ENCODE results near the gene ACSM6. TPM values are rescaled to one million over a fixed set of nuclear protein-coding genes. Genes with fewer than 3 reads are reported as not detected.

The ACSM6 gene
- total and polyA plus RNA-seq, 2 of the 8 experiments (the other 6 are each of a cell fraction or from before 2014, with no cell fraction given) = 0.33 TPM; not detected in 1

- H3K18ac ChIP-seq (ENCODE audit: extremely low read depth, low read length) = no peak overlapping the region
Measured at GRCh38 chr10:95261926-95262325, 67.9 kb downstream of the ACSM6 start.

More at GRCh38 chr10:95261926-95262325, 67.9 kb downstream of the ACSM6 start:
- no peak overlapping the region for H2BK120ac ChIP-seq (replicated peaks; ENCODE audit: low read depth, low read length)
- no peak overlapping the region for H4K8ac ChIP-seq (ENCODE audit: extremely low read depth, insufficient read depth, low read length)
- no peak overlapping the region for H3K4ac ChIP-seq (replicated peaks; ENCODE audit: insufficient read length, low read depth, low read length)
- peaks cover 0 to 7% of the 10 kb centered on the region in 2 experiments; a peak in 1 of 4 replicates for H3K79me2 ChIP-seq (ENCODE audit: control insufficient read depth in 1 of 2, insufficient read depth in 2 of 2, low read length in 2 of 2)
- TF ChIP-seq SAP30 (IDR thresholded peaks at IDR 0.05; ENCODE audit: insufficient read depth, insufficient replicate concordance, low read length) = no peak
- no peak for TF ChIP-seq RXRA (IDR thresholded peaks at IDR 0.05; ENCODE audit: insufficient read depth, low read depth, low read length)
- TF ChIP-seq POU5F1 (IDR thresholded peaks at IDR 0.05; ENCODE audit: low read depth, low read length) = no peak
- TF ChIP-seq SIX5 (IDR thresholded peaks at IDR 0.05; ENCODE audit: low read depth, low read length) = no peak
- no peak for TF ChIP-seq NANOG (IDR thresholded peaks at IDR 0.05; ENCODE audit: insufficient read depth, low read depth, low read length, poor library complexity, severe bottlenecking)
- TF ChIP-seq CHD2 (IDR thresholded peaks at IDR 0.05; ENCODE audit: low read length) = no peak
- no peak for TF ChIP-seq RBBP5 (IDR thresholded peaks at IDR 0.05; ENCODE audit: borderline replicate concordance, low read depth, low read length)
- TF ChIP-seq, protein P1, sequence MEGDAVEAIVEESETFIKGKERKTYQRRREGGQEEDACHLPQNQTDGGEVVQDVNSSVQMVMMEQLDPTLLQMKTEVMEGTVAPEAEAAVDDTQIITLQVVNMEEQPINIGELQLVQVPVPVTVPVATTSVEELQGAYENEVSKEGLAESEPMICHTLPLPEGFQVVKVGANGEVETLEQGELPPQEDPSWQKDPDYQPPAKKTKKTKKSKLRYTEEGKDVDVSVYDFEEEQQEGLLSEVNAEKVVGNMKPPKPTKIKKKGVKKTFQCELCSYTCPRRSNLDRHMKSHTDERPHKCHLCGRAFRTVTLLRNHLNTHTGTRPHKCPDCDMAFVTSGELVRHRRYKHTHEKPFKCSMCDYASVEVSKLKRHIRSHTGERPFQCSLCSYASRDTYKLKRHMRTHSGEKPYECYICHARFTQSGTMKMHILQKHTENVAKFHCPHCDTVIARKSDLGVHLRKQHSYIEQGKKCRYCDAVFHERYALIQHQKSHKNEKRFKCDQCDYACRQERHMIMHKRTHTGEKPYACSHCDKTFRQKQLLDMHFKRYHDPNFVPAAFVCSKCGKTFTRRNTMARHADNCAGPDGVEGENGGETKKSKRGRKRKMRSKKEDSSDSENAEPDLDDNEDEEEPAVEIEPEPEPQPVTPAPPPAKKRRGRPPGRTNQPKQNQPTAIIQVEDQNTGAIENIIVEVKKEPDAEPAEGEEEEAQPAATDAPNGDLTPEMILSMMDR (IDR thresholded peaks at IDR 0.05; ENCODE audit: control extremely low read depth in 1 of 3, insufficient read depth in 1 of 3, low read depth in 1 of 3, low read length in 3 of 3) = no peak
- no peak for TF ChIP-seq BCL11A (IDR thresholded peaks at IDR 0.05; ENCODE audit: low read depth in 2 of 2, low read length in 2 of 2)
- no peak for TF ChIP-seq BACH1 (IDR thresholded peaks at IDR 0.05; ENCODE audit: low read length)
- no peak for TF ChIP-seq CBX8 (IDR thresholded peaks at IDR 0.05; ENCODE audit: borderline replicate concordance, low read depth, low read length)
- H3K14ac ChIP-seq (ENCODE audit: insufficient read length) = no peak overlapping the region
- 0 out of 2 replicates have a peak overlapping the region, but pooled peaks have one; percentile 43 for H2BK20ac ChIP-seq (ENCODE audit: low read length)
- no peaks in the 10 kb centered on the region for H3K9me3 ChIP-seq (ENCODE audit: insufficient read depth in 2 of 2, low read depth in 1 of 2, low read length in 1 of 2)
- H4K5ac ChIP-seq (ENCODE audit: insufficient read length, low read depth, low read length) = no peak overlapping the region
- H3K36me3 ChIP-seq (ENCODE audit: control insufficient read depth in 2 of 4, insufficient read depth in 4 of 4, low read length in 3 of 4) = peaks cover 11 to 80% (median 33%) of the 10 kb centered on the region in 4 experiments
- no peak for FAIRE-seq
- H3K23me2 ChIP-seq (ENCODE audit: low read depth, low read length) = no peaks in the 10 kb centered on the region
- H3K79me1 ChIP-seq (ENCODE audit: low read depth, low read length) = peaks cover 2% of the 10 kb centered on the region; the same call in 1 of the 2 replicates
- H3K23ac ChIP-seq (ENCODE audit: insufficient read length) = no peak overlapping the region
- H2AFZ ChIP-seq (ENCODE audit: low read length) = no peak overlapping the region
- 89% methylated on average over 3 of the region's 3 CpGs; no CpG with 5 or more reads in 1 of the 2 experiments for WGBS, 2 experiments (ENCODE audit: extremely low coverage in 1 of 2, insufficient coverage in 1 of 2, insufficient read length in 1 of 2, insufficient replicate concordance in 2 of 2, low coverage in 1 of 2, low lambda C conversion rate in 2 of 2, missing lambda C conversion rate in 1 of 2)
- no peak overlapping the region for H2BK12ac ChIP-seq (ENCODE audit: low read depth, low read length)
- H3K4me3 ChIP-seq (ENCODE audit: extremely low read depth in 1 of 4, insufficient read depth in 2 of 4, low read depth in 3 of 4, low read length in 4 of 4) = no peak overlapping the region
- no peaks in the 10 kb centered on the region for H3K27me3 ChIP-seq (replicated peaks in 1 of 4; ENCODE audit: control insufficient read depth in 3 of 4, extremely low read depth in 1 of 4, insufficient read depth in 3 of 4, low read length in 3 of 4)
- ChIA-PET CTCF (ENCODE audit: partially characterized antibody) (interaction anchor here (0.7 to 7.3 kb wide), 4 partner anchors 15 to 100 kb away, joined by 3 to 52 read pairs (median 6); no protein-coding TSS in a partner anchor), POLR2A (ENCODE audit: partially characterized antibody) (interaction anchor here (1.8 kb wide), 1 partner anchor 31 kb away, joined by 5 read pairs; no protein-coding TSS in a partner anchor)
- H3K27ac ChIP-seq (ENCODE audit: low read depth, low read length) = no peak overlapping the region
- H2AK5ac ChIP-seq (ENCODE audit: low read depth, low read length) = no peak overlapping the region
- H3K4me2 ChIP-seq (ENCODE audit: insufficient read depth in 1 of 2, low read depth in 2 of 2, low read length in 2 of 2) = no peak overlapping the region
- H3K4me1 ChIP-seq (replicated peaks in 1 of 4; ENCODE audit: control insufficient read depth in 3 of 4, insufficient read depth in 4 of 4, low read length in 3 of 4) = peaks cover 5 to 28% (median 15%) of the 10 kb centered on the region in 4 experiments
- H4K91ac ChIP-seq (replicated peaks; ENCODE audit: insufficient read length, low read length) = no peak overlapping the region
- no peak overlapping the region for H3K56ac ChIP-seq (replicated peaks; ENCODE audit: insufficient read length, low read depth, low read length)
- H3K9ac ChIP-seq (replicated peaks in 1 of 4; ENCODE audit: extremely low read depth in 1 of 4, low read depth in 3 of 4, low read length in 3 of 4) = no peak overlapping the region
- no peaks in the 10 kb centered on the region for H4K20me1 ChIP-seq (replicated peaks in 1 of 2; ENCODE audit: control insufficient read depth in 1 of 2, insufficient read depth in 2 of 2, low read length in 2 of 2)
- H2BK15ac ChIP-seq (ENCODE audit: low read length) = no peak overlapping the region
- H2BK5ac ChIP-seq (ENCODE audit: low read depth, low read length) = no peak overlapping the region
- DNase-seq (ENCODE audit: low read depth in 1 of 2, low spot score in 2 of 2) = peak in 1 of 2 experiments; percentile 35

All from H1 (cell line).